WTC11 (cell line): ENCODE data around the gene WDR19. TPM values are rescaled to one million over a fixed set of nuclear protein-coding genes. Genes with fewer than 3 reads are reported as not detected.

Experiments used
- ATAC-seq: fragments of 200-7000 bp; cut with Tn5 transposase; 2 replicates; pipeline ENCODE4 v1.10.0; 2021; ENCODE audit warnings: mild to moderate bottlenecking, moderate library complexity
- Bru-seq: library from RNA; stranded (reverse); fragments of 400-500 nt; gene quantifications from one replicate; lab custom pipeline; 2021; lab: Mats Ljungman, UMichigan
- CTCF ChIA-PET: fragments of 300-600 bp; sonication (Branson Sonifier 250); formaldehyde crosslinking; loops from one replicate; lab custom pipeline; 2021; ENCODE audit warnings: antibody characterized with exemption; lab: Charles Lee
- POLR2A ChIA-PET: fragments of 350-600 bp; sonication (Branson Sonifier 250); formaldehyde crosslinking; loops from one replicate; lab custom pipeline; 2021; ENCODE audit warnings: antibody characterized with exemption; lab: Charles Lee
- DNase-seq: peaks from one replicate; pipeline ENCODE4 v3.0.0; 2021; ENCODE audit warnings: low spot score
- H3K27ac Mint-ChIP-seq: 2 replicates; pipeline ENCODE4 v1.8.0; 2021; ENCODE audit warnings: mixed read lengths
- H3K27me3 Mint-ChIP-seq: 2 replicates; pipeline ENCODE4 v1.8.0; 2021; ENCODE audit warnings: low read depth, mild to moderate bottlenecking, moderate library complexity, mixed read lengths
- H3K36me3 Mint-ChIP-seq: 2 replicates; pipeline ENCODE4 v1.8.0; 2021; ENCODE audit warnings: mixed read lengths
- H3K4me1 Mint-ChIP-seq: 2 replicates; pipeline ENCODE4 v1.8.0; 2022; ENCODE audit warnings: mixed read lengths
- H3K4me3 Mint-ChIP-seq: 2 replicates; pipeline ENCODE4 v1.8.0; 2021; ENCODE audit warnings: mild to moderate bottlenecking, moderate library complexity, mixed read lengths
- H3K9me3 Mint-ChIP-seq: 2 replicates; pipeline ENCODE4 v1.8.0; 2021; ENCODE audit warnings: mixed read lengths
- ARID4B ChIP-seq: sonication (generic); formaldehyde crosslinking; IDR thresholded peaks from 2 replicates; pipeline ENCODE4 v1.8.0; 2023; ENCODE audit warnings: missing genetic modification reagents, mild to moderate bottlenecking, borderline replicate concordance
- ATF2 ChIP-seq: sonication (generic); formaldehyde crosslinking; IDR thresholded peaks from 2 replicates; pipeline ENCODE4 v1.8.1; 2022; ENCODE audit warnings: low read depth, missing genetic modification reagents, borderline replicate concordance
- E2F1 ChIP-seq: sonication (generic); formaldehyde crosslinking; IDR thresholded peaks from 2 replicates; pipeline ENCODE4 v1.8.0; 2022; ENCODE audit warnings: mild to moderate bottlenecking, missing genetic modification reagents
- E2F4 ChIP-seq: sonication (generic); formaldehyde crosslinking; IDR thresholded peaks from 2 replicates; pipeline ENCODE4 v1.8.1; 2022; ENCODE audit warnings: low read depth, mild to moderate bottlenecking, moderate library complexity, missing genetic modification reagents, borderline replicate concordance
- E2F5 ChIP-seq: sonication (generic); formaldehyde crosslinking; IDR thresholded peaks from 2 replicates; pipeline ENCODE4 v1.8.1; 2022; ENCODE audit warnings: mild to moderate bottlenecking, moderate library complexity, missing genetic modification reagents
- ELF4 ChIP-seq: sonication (generic); formaldehyde crosslinking; IDR thresholded peaks from 2 replicates; pipeline ENCODE4 v1.8.1; 2022; ENCODE audit warnings: low read depth, mild to moderate bottlenecking, moderate library complexity, missing genetic modification reagents
- EMX1 ChIP-seq: fragments of 250-450 bp; sonication (Bioruptor Pico); IDR thresholded peaks from 2 replicates; pipeline ENCODE4 v1.8.0; 2021; ENCODE audit warnings: mild to moderate bottlenecking
- FOXJ3 ChIP-seq: sonication (generic); formaldehyde crosslinking; IDR thresholded peaks from 2 replicates; pipeline ENCODE4 v1.9.0; 2021; ENCODE audit warnings: missing genetic modification reagents, mild to moderate bottlenecking, borderline replicate concordance
- FOXK1 ChIP-seq: sonication (generic); formaldehyde crosslinking; IDR thresholded peaks from 2 replicates; pipeline ENCODE4 v1.8.0; 2022; ENCODE audit warnings: mild to moderate bottlenecking, moderate library complexity, missing genetic modification reagents
- GABPB1 ChIP-seq: sonication (generic); formaldehyde crosslinking; IDR thresholded peaks from 2 replicates; pipeline ENCODE4 v1.8.1; 2023; ENCODE audit warnings: mild to moderate bottlenecking, missing genetic modification reagents
- GRHL2 ChIP-seq: fragments of 250-450 bp; sonication (Bioruptor Pico); IDR thresholded peaks from 2 replicates; pipeline ENCODE4 v1.8.0; 2022; ENCODE audit warnings: mild to moderate bottlenecking, moderate library complexity; ENCODE audit not compliant: insufficient replicate concordance, severe bottlenecking
- GTF2I ChIP-seq: fragments of 250-450 bp; sonication (Bioruptor Pico); conservative IDR thresholded peaks from 2 replicates; pipeline ENCODE4 v1.4.0; 2021; ENCODE audit warnings: mild to moderate bottlenecking
- MAX ChIP-seq: sonication (generic); formaldehyde crosslinking; IDR thresholded peaks from 2 replicates; pipeline ENCODE4 v1.8.0; 2022; ENCODE audit warnings: mild to moderate bottlenecking, missing genetic modification reagents
- MYBL2 ChIP-seq: sonication (generic); formaldehyde crosslinking; IDR thresholded peaks from 2 replicates; pipeline ENCODE4 v1.8.1; 2023; ENCODE audit warnings: mild to moderate bottlenecking, moderate library complexity, missing genetic modification reagents
- NFYB ChIP-seq: sonication (generic); formaldehyde crosslinking; conservative IDR thresholded peaks from 2 replicates; pipeline ENCODE4 v1.8.0; 2022; ENCODE audit warnings: low read depth, missing genetic modification reagents
- PRRX2 ChIP-seq: fragments of 250-450 bp; sonication (Bioruptor Pico); IDR thresholded peaks from 2 replicates; pipeline ENCODE4 v1.8.0; 2021; ENCODE audit warnings: mild to moderate bottlenecking
- RELA ChIP-seq: sonication (generic); formaldehyde crosslinking; IDR thresholded peaks from 2 replicates; pipeline ENCODE4 v1.8.1; 2022; ENCODE audit warnings: missing genetic modification reagents, mild to moderate bottlenecking, borderline replicate concordance
- SMAD3 ChIP-seq: sonication (generic); formaldehyde crosslinking; IDR thresholded peaks from 2 replicates; pipeline ENCODE4 v1.8.0; 2022; ENCODE audit warnings: missing genetic modification reagents, mild to moderate bottlenecking, borderline replicate concordance
- SP1 ChIP-seq: sonication (generic); formaldehyde crosslinking; conservative IDR thresholded peaks from 2 replicates; pipeline ENCODE4 v1.8.1; 2022; ENCODE audit warnings: missing genetic modification reagents
- TEAD1 ChIP-seq: sonication (generic); formaldehyde crosslinking; IDR thresholded peaks from 2 replicates; pipeline ENCODE4 v1.8.0; 2022; ENCODE audit warnings: mild to moderate bottlenecking, missing genetic modification reagents
- TP53 ChIP-seq: sonication (generic); formaldehyde crosslinking; IDR thresholded peaks from 2 replicates; pipeline ENCODE4 v1.8.1; 2023; ENCODE audit warnings: mild to moderate bottlenecking, missing genetic modification reagents
- USF1 ChIP-seq: sonication (generic); formaldehyde crosslinking; IDR thresholded peaks from 2 replicates; pipeline ENCODE4 v1.8.0; 2022; ENCODE audit warnings: mild to moderate bottlenecking, missing genetic modification reagents
- USF2 ChIP-seq: sonication (generic); formaldehyde crosslinking; IDR thresholded peaks from 2 replicates; pipeline ENCODE4 v1.8.1; 2023; ENCODE audit warnings: mild to moderate bottlenecking, missing genetic modification reagents, moderate library complexity
- ZNF138 ChIP-seq: sonication (generic); formaldehyde crosslinking; conservative IDR thresholded peaks from 2 replicates; pipeline ENCODE4 v1.8.1; 2022; ENCODE audit warnings: mild to moderate bottlenecking, moderate library complexity, missing genetic modification reagents
- ZNF671 ChIP-seq: fragments of 250-450 bp; sonication (Bioruptor Pico); IDR thresholded peaks from 2 replicates; pipeline ENCODE4 v1.8.0; 2021; ENCODE audit warnings: mild to moderate bottlenecking
- long read RNA-seq, 3 experiments: library from RNA in 1 of 3; library from capped mRNA in 1 of 3; library from polyadenylated mRNA in 1 of 3; unstranded in 2 of 3; stranded (forward) in 1 of 3; transcript quantifications; one replicate each; pipeline ENCODE4 v2.0.0, GENCODE V29; 2021
- total RNA-seq: library from RNA; stranded (reverse); gene quantifications from 3 replicates; pipeline ENCODE4 v1.2.3, GENCODE V29; 2021

Gene WDR19
- total RNA-seq (22.1 to 25.1 TPM (median 23.3 TPM) in 3 replicates), Bru-seq, nascent RNA (percentile 58 among the genes with signal in this experiment)
- long read RNA-seq, experiment 1, full-length matches to known transcripts: 17 of 59 reads
- long read RNA-seq, experiment 1, partial matches to known transcripts: 14 of 59 reads
- long read RNA-seq, experiment 1, other reads (novel, unspliced or antisense): 28 of 59 reads
- long read RNA-seq, experiment 2, full-length matches to known transcripts: 3 of 9 reads
- long read RNA-seq, experiment 2, partial matches to known transcripts: 5 of 9 reads
- long read RNA-seq, experiment 2, other reads (novel, unspliced or antisense): 1 of 9 reads
- long read RNA-seq, experiment 3, partial matches to known transcripts: 3 of 7 reads
- long read RNA-seq, experiment 3, other reads (novel, unspliced or antisense): 3 of 7 reads

GRCh38 chr4:39181905-39182638 is at the start of gene WDR19:
Gene WDR19 (plus strand): TSS chr4:39182529. CDS start chr4:39182558, 29 bp downstream.
- Mint-ChIP-seq H3K4me1 (peaks cover 7% of the 10 kb centered on the region), H3K27ac (no peak within 1 kb of the TSS; the same call in none of the 2 replicates), H3K36me3 (no peaks in the 10 kb centered on the region), H3K27me3 (peaks cover 11% of the 10 kb centered on the region), H3K9me3 (no peaks in the 10 kb centered on the region), H3K4me3 (no peak within 1 kb of the TSS)
- DNase-seq (peak; percentile 99), ATAC-seq (peak; percentile 98)
- ChIA-PET CTCF (interaction anchor here (0.6 to 1.8 kb wide), 11 partner anchors 13 to 1369 kb away, joined by 3 to 5 read pairs (median 3); no protein-coding TSS in a partner anchor), POLR2A (interaction anchor here (0.6 kb wide), 1 partner anchor 536 kb away, joined by 4 read pairs; no protein-coding TSS in a partner anchor)
- TF ChIP-seq FOXJ3 (CRISPR knock-in tag) (no peak), EMX1 (no peak), SP1 (CRISPR knock-in tag) (peak; percentile 88), E2F4 (CRISPR knock-in tag) (no peak), NFYB (CRISPR knock-in tag) (0 out of 2 replicates have a peak, but pooled peaks have one; percentile 28), ARID4B (CRISPR knock-in tag) (no peak), RELA (CRISPR knock-in tag) (no peak), MAX (CRISPR knock-in tag) (peak; percentile 70; the same call in 1 of the 2 replicates), ZNF671 (no peak), TP53 (CRISPR knock-in tag) (no peak), FOXK1 (CRISPR knock-in tag) (peak; percentile 67), USF1 (CRISPR knock-in tag) (peak; percentile 86), ZNF138 (CRISPR knock-in tag) (no peak), PRRX2 (no peak), GABPB1 (CRISPR knock-in tag) (0 out of 2 replicates have a peak, but pooled peaks have one; percentile 7), ATF2 (no peak), TEAD1 (CRISPR knock-in tag) (no peak), GTF2I (CRISPR knock-in tag) (no peak), GRHL2 (CRISPR knock-in tag) (no peak), ELF4 (CRISPR knock-in tag) (no peak), E2F5 (CRISPR knock-in tag) (no peak), SMAD3 (no peak), E2F1 (CRISPR knock-in tag) (no peak), USF2 (CRISPR knock-in tag) (peak; percentile 91), MYBL2 (0 out of 2 replicates have a peak, but pooled peaks have one; percentile 11)
